DND-41 (cell line): Measurements from ENCODE around the gene PDCD1LG2.

Experiments
- CTCF ChIP-seq: IDR thresholded peaks from 2 replicates; pipeline ENCODE4 v1.5.1; 2012; ENCODE audit warnings: borderline replicate concordance, low read length, moderate library complexity, mild to moderate bottlenecking; ENCODE audit not compliant: poor library complexity, severe bottlenecking; ENCODE audit errors: extremely low read depth
- EZH2 ChIP-seq: IDR thresholded peaks from 3 replicates; pipeline ENCODE4 v1.6.1; 2012; ENCODE audit warnings: borderline replicate concordance, low read depth, mild to moderate bottlenecking, moderate library complexity, low read length, inconsistent platforms; ENCODE audit not compliant: severe bottlenecking

- TF ChIP-seq CTCF (no peak), EZH2 (no peak)
Measured at GRCh38 chr9:5579881-5580280, 69.5 kb downstream of the PDCD1LG2 start.
